Suppressor macrophage (primary cell): ENCODE results near the gene CDC42SE2.
"Not testable (repeated sequence)": the region's sequence is repeated elsewhere in the genome, so short reads cannot be mapped to it uniquely, and the experiment has no call there.

ENCODE experiments used
- DNase-seq, 4 experiments: peaks; one replicate each; pipeline ENCODE4 v3.0.0-alpha.2; 2020 to 2022

Gene CDC42SE2

DNA sequence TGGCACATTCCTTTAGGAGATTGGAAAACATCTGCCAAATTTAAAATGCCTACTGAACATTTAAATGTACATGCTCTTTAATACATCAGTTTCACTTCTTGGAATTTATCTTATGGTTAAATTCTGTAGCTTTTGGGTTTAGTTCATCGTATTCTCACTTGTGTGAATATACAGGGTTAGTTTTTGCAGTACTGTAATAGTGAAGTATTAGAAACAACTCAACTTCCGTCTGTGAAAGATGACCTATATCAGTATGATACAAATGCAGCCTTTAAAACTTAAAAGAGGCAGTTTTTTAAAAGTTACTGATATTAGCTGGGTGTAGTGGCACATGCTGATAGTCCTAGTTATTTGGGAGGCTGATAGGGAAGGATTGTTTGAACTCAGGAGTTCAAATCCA is 57.2 kb downstream of the CDC42SE2 start:
- no peak for DNase-seq

GRCh38 chr5:131322926-131323325 is 59.1 kb downstream of the CDC42SE2 start:
- no peak for DNase-seq

DNA sequence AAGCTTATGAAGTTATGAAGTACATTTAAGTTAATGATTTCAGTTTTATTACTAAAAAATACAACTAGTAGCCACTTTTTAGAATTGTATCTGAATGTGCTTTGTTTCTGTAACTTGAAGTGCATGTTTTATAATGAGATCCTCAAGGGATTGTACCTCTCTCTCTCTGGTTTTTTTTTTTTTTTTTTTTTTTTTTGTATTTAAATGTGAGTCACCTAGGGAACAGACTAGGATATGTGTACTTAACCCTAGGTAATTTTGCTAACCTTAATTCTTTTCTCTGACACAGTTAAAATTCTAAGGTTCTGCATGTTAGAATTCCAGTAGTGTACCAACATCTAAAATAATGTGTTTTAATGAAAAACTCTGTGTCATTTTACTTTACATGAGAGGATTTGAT is 59.5 kb downstream of the CDC42SE2 start:
- DNase-seq = no peak

DNA sequence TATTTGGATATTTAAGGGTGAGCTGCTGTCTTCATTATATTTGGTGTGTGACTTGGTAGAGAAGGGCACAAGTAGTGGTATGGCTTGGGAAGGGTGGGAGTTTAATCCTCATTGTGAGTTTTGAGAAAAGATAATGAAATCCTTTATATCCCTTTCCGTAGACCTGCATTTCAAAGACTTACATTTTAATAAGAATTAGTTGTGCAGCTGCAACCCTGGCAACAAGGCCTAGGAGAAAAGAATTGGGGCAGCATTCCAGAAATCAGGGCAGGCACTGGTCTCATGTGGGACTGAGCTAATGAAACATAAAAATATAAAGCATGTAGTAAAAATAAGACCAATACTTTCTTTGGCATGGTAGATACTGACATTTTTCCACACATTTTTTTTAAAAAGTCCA is 60.5 kb downstream of the CDC42SE2 start:
- DNase-seq = no peak

GRCh38 chr5:131328536-131329285 is 64.9 kb downstream of the CDC42SE2 start:
- peak in 2 of 4 experiments; percentile 2 to 9 for DNase-seq

DNA sequence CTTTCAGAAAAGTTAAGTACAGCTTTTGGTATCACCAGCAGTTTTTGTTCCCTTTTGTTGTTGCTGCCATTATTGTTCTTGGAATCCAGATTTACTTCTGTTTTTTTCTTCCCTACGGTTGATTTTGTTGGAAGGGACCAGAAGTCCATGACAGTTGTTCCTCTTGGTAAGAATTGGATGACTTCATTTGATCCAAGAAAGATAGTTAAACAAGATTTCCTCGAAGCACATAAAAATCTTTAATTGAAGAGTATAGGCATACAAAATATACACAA is 65.4 kb downstream of the CDC42SE2 start:
- peak; percentile 19 to 62 (median 42) for DNase-seq

- DNase-seq = no peak
These were observed 66.2 kb downstream of the CDC42SE2 start for GRCh38 chr5:131330031-131330430.

- not testable (repeated sequence) for DNase-seq
These were observed 71.9 kb downstream of the CDC42SE2 start for GRCh38 chr5:131335756-131336155.

- not testable (repeated sequence) for DNase-seq
These were observed 72.9 kb downstream of the CDC42SE2 start for GRCh38 chr5:131336801-131337200.

DNA sequence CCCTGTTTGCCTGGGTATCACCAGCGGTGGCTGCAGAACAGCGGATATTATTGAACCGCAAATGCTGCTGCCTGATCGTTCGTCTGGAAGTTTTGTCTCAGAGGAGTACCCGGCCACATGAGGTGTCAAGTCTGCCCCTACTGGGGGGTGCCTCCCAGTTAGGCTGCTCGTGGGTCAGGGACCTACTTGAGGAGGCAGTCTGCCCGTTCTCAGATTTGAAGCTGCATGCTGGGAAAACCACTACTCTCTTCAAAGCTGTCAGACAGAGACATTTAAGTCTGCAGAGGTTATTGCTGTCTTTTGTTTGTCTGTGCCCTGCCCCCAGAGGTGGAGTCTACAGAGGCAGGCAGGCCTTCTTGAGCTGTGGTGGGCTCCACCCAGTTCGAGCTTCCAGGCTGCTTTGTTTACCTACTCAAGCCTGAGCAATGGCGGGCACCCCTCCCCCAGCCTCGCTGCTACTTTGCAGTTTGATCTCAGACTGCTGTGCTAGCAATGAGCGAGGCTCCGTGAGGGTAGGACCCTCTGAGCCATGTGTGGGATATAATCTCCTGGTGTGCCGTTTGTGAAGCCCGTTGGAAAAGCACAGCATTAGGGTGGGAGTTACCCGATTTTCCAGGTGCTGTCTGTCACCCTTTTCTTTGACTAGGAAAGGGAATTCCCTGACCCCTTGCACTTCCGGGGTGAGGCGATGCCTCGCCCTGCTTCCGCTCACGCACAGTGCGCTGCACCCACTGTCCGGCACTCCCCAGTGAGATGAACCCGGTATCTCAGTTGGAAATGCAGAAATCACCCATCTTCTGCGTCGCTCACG is 73.6 kb downstream of the CDC42SE2 start:
- not testable (repeated sequence) for DNase-seq

DNA sequence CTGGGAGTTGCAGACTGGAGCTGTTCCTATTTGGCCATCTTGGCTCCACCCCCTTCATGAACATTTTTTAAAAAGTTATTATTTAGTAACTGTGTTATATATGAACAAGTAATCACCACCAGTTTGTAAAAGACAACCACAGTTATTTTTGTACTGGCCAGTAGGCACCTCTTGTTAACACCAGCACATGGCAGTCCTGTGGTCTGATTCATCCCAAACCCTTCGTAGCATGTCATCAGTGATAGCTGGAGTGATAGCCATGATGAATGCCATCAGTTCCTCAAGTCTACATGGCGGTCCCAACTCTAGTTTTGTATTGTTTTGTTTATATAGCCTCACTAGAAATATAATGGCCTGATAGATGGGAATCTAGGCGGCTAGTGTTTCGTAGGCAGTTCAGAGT is 74.2 kb downstream of the CDC42SE2 start:
- DNase-seq = no peak

DNA sequence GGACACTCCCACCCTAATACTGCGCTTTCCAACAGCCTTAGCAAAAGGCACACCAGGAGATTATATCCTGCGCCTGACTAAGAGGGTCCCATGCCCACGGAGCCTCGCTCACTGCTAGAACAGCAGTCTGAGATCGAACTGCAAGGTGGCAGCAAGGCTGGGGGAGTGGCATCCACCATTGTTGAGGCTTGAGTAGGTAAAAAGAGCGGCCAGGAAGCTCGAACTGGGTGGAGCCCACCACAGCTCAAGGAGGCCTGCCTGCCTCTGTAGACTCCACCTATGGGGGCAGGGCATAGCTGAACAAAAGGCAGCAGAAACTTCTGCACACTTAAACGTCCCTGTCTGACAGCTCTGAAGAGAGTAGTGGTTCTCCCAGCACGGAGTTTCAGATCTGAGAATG is 80.4 kb downstream of the CDC42SE2 start:
- DNase-seq = not testable (repeated sequence)

DNA sequence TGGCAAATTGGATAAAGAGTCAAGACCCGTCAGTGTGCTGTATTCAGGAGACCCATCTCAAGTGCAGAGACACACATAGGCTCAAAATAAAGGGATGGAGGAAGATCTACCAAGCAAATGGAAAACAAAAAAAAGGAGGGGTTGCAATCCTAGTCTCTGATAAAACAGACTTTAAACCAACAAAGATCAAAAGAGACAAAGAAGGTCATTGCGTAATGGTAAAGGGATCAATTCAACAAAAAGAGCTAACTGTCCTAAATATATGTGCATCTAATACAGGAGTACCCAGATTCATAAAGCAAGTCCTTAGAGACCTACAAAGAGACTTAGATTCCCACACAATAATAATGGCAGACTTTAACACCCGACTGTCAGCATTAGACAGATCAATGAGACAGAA is 82.4 kb downstream of the CDC42SE2 start:
- DNase-seq = not testable (repeated sequence)

GRCh38 chr5:131353991-131354390 is 90.1 kb downstream of the CDC42SE2 start:
- no peak for DNase-seq

- peak in 2 of 4 experiments; percentile 36 to 37 for DNase-seq
These were observed 92.2 kb downstream of the CDC42SE2 start for GRCh38 chr5:131355971-131356528.

DNA sequence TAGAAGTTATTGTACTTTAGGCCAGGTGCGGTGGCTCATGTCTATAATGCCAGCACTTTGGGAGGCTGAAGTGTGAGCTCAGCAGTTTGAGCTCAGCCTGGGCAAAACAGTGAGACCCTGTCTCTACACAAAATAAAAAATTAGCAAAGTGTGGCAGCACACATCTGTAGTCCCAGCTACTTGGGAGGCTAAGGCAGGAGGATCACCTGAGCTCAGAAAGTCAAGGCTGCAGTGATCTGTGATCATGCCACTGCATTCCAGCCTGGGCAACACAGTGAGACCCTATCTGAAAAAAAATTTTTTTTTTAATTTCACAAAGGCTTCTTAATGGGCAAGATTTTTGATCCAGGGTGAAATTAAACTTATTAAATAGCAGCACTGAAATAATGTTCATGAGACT is 92.8 kb downstream of the CDC42SE2 start:
- no peak for DNase-seq

DNA sequence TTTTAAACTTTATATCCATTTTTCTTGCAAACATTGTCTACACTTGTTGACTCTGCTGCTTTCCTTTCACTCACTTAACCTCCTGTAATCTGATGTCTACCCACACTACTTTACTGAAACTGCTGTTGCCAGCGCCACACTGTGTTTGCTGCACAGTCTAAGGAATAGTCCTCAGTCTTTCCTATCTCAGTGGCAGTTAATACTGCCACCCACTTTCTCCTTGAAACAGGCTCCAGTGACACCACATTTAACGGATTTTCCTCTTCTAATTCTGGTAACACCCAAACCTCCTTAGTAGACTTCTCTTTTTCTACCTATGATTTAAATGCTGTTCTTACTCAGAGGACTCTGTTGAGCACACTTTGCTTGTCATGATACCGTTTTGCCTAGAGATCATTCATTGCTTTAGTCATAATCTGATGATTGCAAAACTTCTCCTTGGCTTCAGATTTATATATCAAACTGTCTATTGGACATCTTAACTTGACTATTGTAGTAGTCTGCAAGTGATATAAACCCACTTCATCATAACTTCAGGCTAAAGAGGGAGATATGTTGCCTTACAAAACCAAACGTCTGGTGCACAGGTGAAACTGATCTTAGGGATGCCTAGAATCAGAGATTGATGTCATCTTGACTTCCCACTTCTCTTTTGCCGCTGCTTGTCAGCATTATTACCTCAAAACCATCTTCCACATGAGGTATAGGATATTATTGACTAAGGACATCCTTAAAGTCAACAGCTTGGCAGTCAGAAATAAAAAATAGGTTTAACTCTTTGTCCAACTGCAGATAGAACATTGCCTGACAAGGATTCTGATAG is 94.1 kb downstream of the CDC42SE2 start:
- peak; percentile 19 to 69 (median 30) for DNase-seq

DNA sequence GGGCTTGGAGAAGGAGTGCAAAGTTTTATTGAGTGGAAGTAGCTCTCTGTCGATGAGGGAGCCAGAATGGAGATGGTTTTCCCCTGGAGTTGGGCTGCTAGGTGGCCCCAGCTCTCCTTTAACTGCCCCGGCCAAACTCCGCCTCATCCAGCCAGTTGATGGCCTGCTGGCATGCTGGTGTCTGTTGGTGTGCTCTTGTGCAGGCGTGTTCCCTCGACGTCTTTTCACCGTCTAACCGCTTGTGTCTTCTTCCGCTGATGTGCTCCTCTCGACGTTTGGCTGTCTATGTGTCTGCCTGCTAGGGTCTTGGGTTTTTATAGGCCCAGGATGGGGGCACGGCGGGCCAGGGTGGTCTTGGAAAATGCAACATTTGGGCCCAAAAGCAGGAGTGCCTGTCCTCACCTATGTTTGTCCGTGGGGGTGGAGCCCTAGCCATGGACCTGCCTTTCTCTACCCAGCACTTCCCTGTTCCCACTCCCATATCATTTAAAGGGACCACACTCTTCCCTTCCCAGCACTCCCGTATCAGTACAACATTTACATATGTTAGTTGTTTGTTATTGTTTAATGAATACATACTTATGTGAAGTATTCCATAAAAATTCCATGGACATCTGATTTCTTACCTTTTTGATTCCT is 97.9 kb downstream of the CDC42SE2 start:
- no peak for DNase-seq

DNA sequence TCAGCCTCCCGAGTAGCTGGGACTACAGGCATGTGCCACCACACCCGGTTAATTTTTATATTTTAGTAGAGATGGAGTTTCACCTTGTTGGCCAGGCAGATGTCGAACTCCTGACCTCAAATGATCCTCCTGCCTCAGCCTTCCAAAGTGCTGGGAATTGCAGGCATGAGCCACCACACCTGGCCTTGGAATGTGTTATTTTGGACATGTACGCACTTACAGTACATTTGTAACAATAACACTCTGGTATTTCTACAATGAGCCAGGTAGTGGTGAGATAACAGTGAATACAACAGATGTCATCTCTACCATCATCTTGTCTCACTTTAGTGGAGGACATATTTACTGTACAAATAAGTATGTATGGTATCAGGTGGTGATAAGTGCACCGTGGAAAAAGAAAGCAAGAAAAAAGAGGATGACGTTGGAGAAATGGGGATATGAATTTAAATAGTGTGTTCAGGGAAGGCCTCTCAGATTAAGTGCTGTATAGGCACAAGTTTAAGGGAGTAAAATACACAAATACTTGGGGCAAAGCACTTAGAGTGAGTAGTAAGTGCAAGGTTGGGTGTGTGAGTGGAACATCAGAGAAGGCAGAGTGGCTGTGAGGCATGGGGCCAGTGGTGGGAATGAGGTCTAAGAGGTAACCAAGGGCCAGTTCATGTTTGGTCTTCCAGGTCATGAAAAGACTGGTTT is 100.1 kb downstream of the CDC42SE2 start:
- DNase-seq = no peak

DNA sequence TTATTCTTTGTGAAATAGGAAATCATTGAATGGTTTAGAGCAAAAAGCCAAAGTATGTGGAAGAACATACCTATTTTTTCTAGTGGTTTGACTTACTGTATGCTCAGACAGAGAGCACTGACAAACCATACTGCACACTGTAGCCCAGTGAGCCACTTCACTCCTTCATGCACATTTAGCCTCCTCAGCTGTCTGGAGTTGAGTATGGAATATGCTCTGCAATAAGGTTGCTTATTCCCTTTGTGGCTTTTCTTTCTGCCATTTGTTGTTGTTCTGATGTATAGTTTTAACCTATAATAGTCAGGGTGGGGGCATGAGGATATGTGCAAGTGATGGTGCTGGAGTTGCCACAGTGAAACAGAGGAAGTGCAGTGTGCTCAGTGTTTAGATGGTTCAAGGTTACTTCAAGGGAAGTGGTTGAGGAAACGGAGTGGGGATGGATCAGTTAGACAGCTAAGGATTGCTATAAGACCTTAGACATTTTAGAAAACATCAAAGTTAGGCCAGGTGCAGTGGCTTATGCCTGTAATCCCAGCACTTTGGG is 100.7 kb downstream of the CDC42SE2 start:
- DNase-seq = peak in 2 of 4 experiments; percentile 17 to 20

GRCh38 chr5:131366428-131366827 is 102.6 kb downstream of the CDC42SE2 start:
- no peak for DNase-seq
